K562 (cell line): Measurements from ENCODE around the gene NAGPA. TPM values are rescaled to one million over a fixed set of nuclear protein-coding genes. Genes with fewer than 3 reads are reported as not detected.
"Not testable (repeated sequence)": the region's sequence is repeated elsewhere in the genome, so short reads cannot be mapped to it uniquely, and the experiment has no call there.

ENCODE experiments used
- ATAC-seq: fragments of 200-7000 bp; cut with Tn5 transposase; 3 replicates; pipeline ENCODE4 v1.9.1; 2020; ENCODE audit warnings: moderate library complexity
- BruUV-seq: library from RNA; stranded (reverse); fragments of 400-500 nt; replicated peaks from 2 replicates; lab custom pipeline; 2021; lab: Mats Ljungman, UMichigan
- CTCF ChIA-PET: fragments of 300-600 bp; formaldehyde crosslinking; extraction: SDS; loops from one replicate; lab custom pipeline; 2021; ENCODE audit warnings: low intra/inter-chr PET ratio; lab: Yijun Ruan, JAX
- POLR2A ChIA-PET: fragments of 300-600, 350-650 bp; sonication (Branson Sonifier 250); formaldehyde crosslinking; extraction: SDS; loops from one replicate; lab custom pipeline; 2021; ENCODE audit warnings: antibody characterized with exemption, inconsistent platforms; lab: Yijun Ruan, JAX
- DNase-seq, 4 experiments: peaks; one replicate each; pipeline versions ENCODE4 v3.0.0 to v3.0.0-alpha.2; 2011 to 2018; ENCODE audit warnings: low spot score in 3 of 4, mixed read lengths in 3 of 4; ENCODE audit errors: extremely low read depth in 1 of 4
- FAIRE-seq: peaks from 2 replicates; lab custom pipeline; 2011; peaks lifted over from hg19 to GRCh38; lab: Jason Lieb, UNC
- H2AFZ ChIP-seq: 2 replicates; pipeline ENCODE4 v1.6.0; 2011; ENCODE audit warnings: low read depth, low read length, control low read depth, inconsistent platforms
- H3K27ac ChIP-seq: fragments of 200-600 bp; 3 replicates; pipeline ENCODE4 v1.8.0; 2011; ENCODE audit warnings: low read depth, mild to moderate bottlenecking, control low read depth, inconsistent platforms, low read length, moderate library complexity, mixed read lengths; ENCODE audit errors: extremely low read depth
- H3K27me3 ChIP-seq, 2 experiments: fragments of 300-600 bp in 1 of 2; 2 replicates in 1 of 2; 3 replicates in 1 of 2; pipeline versions ENCODE4 v1.6.0 to v1.8.0; 2011; ENCODE audit warnings: inconsistent platforms in 2 of 2, low read length in 2 of 2, mild to moderate bottlenecking in 1 of 2, mixed read lengths in 1 of 2, moderate library complexity in 1 of 2; ENCODE audit not compliant: control insufficient read depth in 2 of 2, insufficient read depth in 2 of 2
- H3K36me3 ChIP-seq: fragments of 300-600 bp; 3 replicates; pipeline ENCODE4 v1.8.0; 2011; ENCODE audit warnings: mild to moderate bottlenecking, low read length, inconsistent platforms; ENCODE audit not compliant: control insufficient read depth, insufficient read depth
- H3K4me1 ChIP-seq, 2 experiments: fragments of 200-600 bp in 1 of 2; replicated peaks in 1 of 2; 2 replicates in 1 of 2; 3 replicates in 1 of 2; pipeline versions ENCODE4 v1.5.1 to v1.8.0; 2011; ENCODE audit warnings: inconsistent platforms in 2 of 2, low read length in 2 of 2, mild to moderate bottlenecking in 1 of 2, mixed read lengths in 1 of 2, moderate library complexity in 1 of 2; ENCODE audit not compliant: control insufficient read depth in 2 of 2, insufficient read depth in 2 of 2
- H3K4me2 ChIP-seq: 2 replicates; pipeline ENCODE4 v1.6.1; 2011; ENCODE audit warnings: low read length, control low read depth, inconsistent platforms, mixed read lengths; ENCODE audit not compliant: insufficient read depth
- H3K4me3 ChIP-seq: fragments of 200-600 bp; sonication (generic), shearing (Covaris generic); 2 replicates; pipeline ENCODE4 v1.5.1; 2016; ENCODE audit warnings: control low read depth, inconsistent platforms
- H3K79me2 ChIP-seq: fragments of 200-600 bp; 3 replicates; pipeline ENCODE4 v1.8.0; 2011; ENCODE audit warnings: low read length, inconsistent platforms; ENCODE audit not compliant: control insufficient read depth, insufficient read depth
- H3K9ac ChIP-seq, 2 experiments: 2 replicates each; pipeline versions ENCODE4 v1.6.0 to v1.6.1; 2011; ENCODE audit warnings: low read depth in 2 of 2, low read length in 2 of 2, control low read depth in 1 of 2, inconsistent platforms in 1 of 2, mild to moderate bottlenecking in 1 of 2, mixed read lengths in 1 of 2; ENCODE audit not compliant: insufficient read depth in 1 of 2
- H3K9me1 ChIP-seq: one replicate; pipeline ENCODE4 v1.6.0; 2011; ENCODE audit warnings: inconsistent platforms, mild to moderate bottlenecking, low read length, moderate library complexity; ENCODE audit not compliant: control insufficient read depth, insufficient read depth
- H3K9me3 ChIP-seq: replicated peaks from 2 replicates; pipeline ENCODE4 v1.5.1; 2011; ENCODE audit warnings: low read depth, low read length, inconsistent platforms; ENCODE audit not compliant: control insufficient read depth, insufficient read depth
- H4K20me1 ChIP-seq: replicated peaks from 2 replicates; pipeline ENCODE4 v1.6.1; 2011; ENCODE audit warnings: low read length, inconsistent platforms, mixed read lengths; ENCODE audit not compliant: control insufficient read depth, insufficient read depth
- DACH1 ChIP-seq: fragments of 450-650 bp; IDR thresholded peaks from 2 replicates; pipeline ENCODE4 v1.6.1; 2018; ENCODE audit not compliant: partially characterized antibody
- DNMT1 ChIP-seq: fragments of 450-650 bp; IDR thresholded peaks from 2 replicates; pipeline ENCODE4 v1.6.1; 2016; ENCODE audit warnings: antibody characterized with exemption, mild to moderate bottlenecking
- ETS2 ChIP-seq: IDR thresholded peaks from 2 replicates; pipeline ENCODE4 v1.6.1; 2016; ENCODE audit warnings: borderline replicate concordance, missing genetic modification characterization, mild to moderate bottlenecking, moderate library complexity, missing compliant biosample characterization; ENCODE audit not compliant: poor library complexity, severe bottlenecking
- HIVEP1 ChIP-seq: fragments of 250-450 bp; sonication (Bioruptor Pico); IDR thresholded peaks from 2 replicates; pipeline ENCODE4 v1.4.0; 2020; ENCODE audit warnings: mild to moderate bottlenecking
- HMGN3 ChIP-seq: IDR thresholded peaks from 2 replicates; pipeline ENCODE4 v1.6.1; 2011; ENCODE audit warnings: borderline replicate concordance, low read depth, mild to moderate bottlenecking, mixed read lengths, low read length; ENCODE audit not compliant: insufficient read length; ENCODE audit errors: extremely low read depth
- PKNOX1 ChIP-seq: fragments of 450-650 bp; IDR thresholded peaks from 2 replicates; pipeline ENCODE4 v1.6.1; 2016
- RFX1 ChIP-seq: fragments of 450-650 bp; IDR thresholded peaks from 2 replicates; pipeline ENCODE4 v1.6.1; 2016; ENCODE audit warnings: mild to moderate bottlenecking, moderate library complexity
- ZNF79 ChIP-seq: fragments of 250-450 bp; sonication (Bioruptor Pico); IDR thresholded peaks from 2 replicates; pipeline ENCODE4 v1.4.0; 2020; ENCODE audit warnings: low read depth, mild to moderate bottlenecking, moderate library complexity
- WGBS: fragments of 100-300 bp; shearing (Covaris generic); methylation state at CpG from one replicate; pipeline ENCODE4 v1.1.6; 2016; ENCODE audit warnings: low coverage, mixed read lengths; ENCODE audit not compliant: insufficient coverage; ENCODE audit errors: missing lambda C conversion rate; 5-methylcytosine and 5-hydroxymethylcytosine counted together
- in situ Hi-C: fragments of 300-500 bp; cut with MboI; formaldehyde crosslinking; loops from 4 replicates; pipeline ENCODE4 v1.15.0; 2018; ENCODE audit warnings: inconsistent platforms, mixed read lengths
- intact Hi-C: fragments of 100-400 bp; cut with micrococcal nuclease; formaldehyde crosslinking; loops from 2 replicates; pipeline ENCODE4 v1.14.2; 2022
- polyA plus RNA-seq, 8 experiments: library from polyadenylated mRNA; depleted of rRNA in 4 of 8; stranded (reverse) in 5 of 8; unstranded in 3 of 8; fragments of >200 nt; fragmentation: Nextera tagmentation in 2 of 8; fragmentation: Illumina TruSeq in 1 of 8; extraction: Ambion mirVana in 2 of 8; extraction: Trizol in 1 of 8; gene quantifications; 2 replicates each; pipeline versions ENCODE4 v1.2.1 to v1.2.3, GENCODE V29; 2011 to 2014; ENCODE audit warnings: inconsistent platforms in 1 of 8, missing spikeins in 1 of 8
- total RNA-seq, 7 experiments: library from RNA; depleted of rRNA in 6 of 7; stranded (reverse); fragments of >200 nt in 6 of 7; fragmentation: Illumina TruSeq in 2 of 7; extraction: Trizol in 2 of 7; gene quantifications; 2 replicates each; pipeline versions ENCODE4 v1.2.1 to v1.2.3, GENCODE V29; 2011 to 2021; ENCODE audit warnings: low replicate concordance in 1 of 7
- TF ChIP-seq, protein P1 (sequence below): sonication (generic); formaldehyde crosslinking; IDR thresholded peaks from 2 replicates; pipeline ENCODE4 v1.8.1; 2023; ENCODE audit warnings: mild to moderate bottlenecking, missing genetic modification reagents

NAGPA gene
- total and polyA plus RNA-seq, 9 of the 15 experiments (the other 6 are each of a cell fraction or from before 2014, with no cell fraction given), result 0.15 to 12.7 (median 4.6) TPM

DNA sequence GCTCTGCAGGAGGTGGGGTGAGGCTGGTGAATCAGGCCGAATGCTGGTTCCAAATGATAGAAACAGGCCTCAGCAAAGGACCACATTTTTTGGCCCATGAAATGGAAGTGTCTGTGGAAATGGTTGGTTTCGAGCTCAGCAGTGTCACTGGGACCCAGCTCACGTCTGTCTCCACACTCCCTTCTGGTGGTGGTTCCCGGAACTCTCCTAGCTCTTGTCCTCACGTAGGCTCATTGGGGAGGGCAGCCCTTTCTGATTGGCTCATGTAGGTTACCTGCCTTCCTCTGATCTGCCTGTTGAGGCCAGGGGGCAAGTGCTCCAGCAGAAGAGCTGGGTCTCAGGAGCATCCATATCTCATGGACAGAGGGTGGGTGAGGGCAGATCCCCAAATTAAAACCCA, 41.9 kb upstream of the NAGPA start:
- ATAC-seq (no peak), DNase-seq (peak in 1 of 4 experiments; percentile 5), FAIRE-seq (no peak)
- Histone ChIP-seq H3K79me2 (peaks cover 16% of the 10 kb centered on the region), H2AFZ (no peak overlapping the region), H3K27me3 (no peaks in the 10 kb centered on the region), H3K4me2 (no peak overlapping the region), H4K20me1 (no peaks in the 10 kb centered on the region), H3K27ac (no peak overlapping the region), H3K9ac (no peak overlapping the region; a peak in 1 of 4 replicates), H3K9me1 (no peaks in the 10 kb centered on the region), H3K4me3 (no peak overlapping the region), H3K9me3 (peaks cover 5% of the 10 kb centered on the region; the same call in 1 of the 2 replicates), H3K36me3 (peaks cover 41% of the 10 kb centered on the region), H3K4me1 (peaks cover 5 to 6% of the 10 kb centered on the region in 2 experiments; a peak in 3 of 5 replicates)
- no TSS peak for BruUV-seq
- POLR2A ChIA-PET, result interaction anchor here (1.4 kb wide), 1 partner anchor 10 kb away, joined by 4 read pairs; the partner anchor contains the start of gene C16orf89
- no peak for TF ChIP-seq RFX1
- no peak for TF ChIP-seq ETS2
- TF ChIP-seq DNMT1, result no peak
- TF ChIP-seq HIVEP1 (CRISPR knock-in tag), result no peak
- TF ChIP-seq ZNF79 (CRISPR knock-in tag), result no peak
- TF ChIP-seq PKNOX1, result no peak
- no peak for TF ChIP-seq DACH1
- TF ChIP-seq, protein P1, sequence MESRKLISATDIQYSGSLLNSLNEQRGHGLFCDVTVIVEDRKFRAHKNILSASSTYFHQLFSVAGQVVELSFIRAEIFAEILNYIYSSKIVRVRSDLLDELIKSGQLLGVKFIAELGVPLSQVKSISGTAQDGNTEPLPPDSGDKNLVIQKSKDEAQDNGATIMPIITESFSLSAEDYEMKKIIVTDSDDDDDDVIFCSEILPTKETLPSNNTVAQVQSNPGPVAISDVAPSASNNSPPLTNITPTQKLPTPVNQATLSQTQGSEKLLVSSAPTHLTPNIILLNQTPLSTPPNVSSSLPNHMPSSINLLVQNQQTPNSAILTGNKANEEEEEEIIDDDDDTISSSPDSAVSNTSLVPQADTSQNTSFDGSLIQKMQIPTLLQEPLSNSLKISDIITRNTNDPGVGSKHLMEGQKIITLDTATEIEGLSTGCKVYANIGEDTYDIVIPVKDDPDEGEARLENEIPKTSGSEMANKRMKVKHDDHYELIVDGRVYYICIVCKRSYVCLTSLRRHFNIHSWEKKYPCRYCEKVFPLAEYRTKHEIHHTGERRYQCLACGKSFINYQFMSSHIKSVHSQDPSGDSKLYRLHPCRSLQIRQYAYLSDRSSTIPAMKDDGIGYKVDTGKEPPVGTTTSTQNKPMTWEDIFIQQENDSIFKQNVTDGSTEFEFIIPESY (CRISPR knock-in tag), result no peak
- TF ChIP-seq HMGN3, result no peak
- in situ Hi-C loops, result no loop called here
- intact Hi-C loops, result no loop called here
- 74% methylated on average over 5 of the region's 5 CpGs for WGBS
- CTCF ChIA-PET, result no interaction called here

- H3K4me2 ChIP-seq, H3K9ac ChIP-seq, H4K20me1 ChIP-seq, FAIRE-seq, H2AFZ ChIP-seq, H3K27me3 ChIP-seq, H3K4me1 ChIP-seq, H3K27ac ChIP-seq, intact Hi-C loops, CTCF ChIA-PET, DNase-seq, H3K9me3 ChIP-seq, BruUV-seq, ATAC-seq, H3K9me1 ChIP-seq, H3K4me3 ChIP-seq, in situ Hi-C loops: not testable (repeated sequence)
- H3K79me2 ChIP-seq, result peaks cover 16% of the 10 kb centered on the region
- H3K36me3 ChIP-seq, result peaks cover 36% of the 10 kb centered on the region
- 92% methylated on average over 12 of the region's 15 CpGs for WGBS
- POLR2A ChIA-PET, result interaction anchor here (0.6 kb wide), 1 partner anchor 9 kb away, joined by 3 read pairs; no protein-coding TSS in a partner anchor
Observed at GRCh38 chr16:5073771-5074170, 40.0 kb upstream of the NAGPA start.
